Bronchial epithelial cell (primary cell): Measurements from ENCODE around the gene KAT6B. TPM values are rescaled to one million over a fixed set of nuclear protein-coding genes. Genes with fewer than 3 reads are reported as not detected.
A peak's percentile ranks its signal among the peaks of the same experiment; 100 is the strongest.

Experiments used
- DNase-seq: peaks from one replicate; pipeline ENCODE4 v3.0.0-alpha.2; 2010; ENCODE audit warnings: low read depth
- FAIRE-seq: peaks from 2 replicates; lab custom pipeline; 2011; peaks lifted over from hg19 to GRCh38; lab: Jason Lieb, UNC
- H3K27me3 ChIP-seq: 2 replicates; pipeline ENCODE4 v1.5.1; 2011; ENCODE audit warnings: low read length; ENCODE audit not compliant: control insufficient read depth, insufficient read depth
- H3K36me3 ChIP-seq: 2 replicates; pipeline ENCODE4 v1.5.1; 2011; ENCODE audit warnings: low read length; ENCODE audit not compliant: control insufficient read depth, insufficient read depth
- H3K4me3 ChIP-seq: 2 replicates; pipeline ENCODE4 v1.5.1; 2011; ENCODE audit warnings: mild to moderate bottlenecking, low read depth, low read length, control low read depth
- CTCF ChIP-seq: IDR thresholded peaks from 2 replicates; pipeline ENCODE4 v1.5.1; 2011; ENCODE audit warnings: mild to moderate bottlenecking, moderate library complexity, low read length, control low read depth, inconsistent platforms; ENCODE audit not compliant: insufficient read depth, severe bottlenecking
- total RNA-seq: library from RNA; depleted of rRNA; stranded (reverse); fragments of >200 nt; gene quantifications from 2 replicates; pipeline ENCODE4 v1.2.1, GENCODE V29; 2014

Gene KAT6B
- total RNA-seq, 1 donor from 2014 or later = 8.7 TPM

DNA sequence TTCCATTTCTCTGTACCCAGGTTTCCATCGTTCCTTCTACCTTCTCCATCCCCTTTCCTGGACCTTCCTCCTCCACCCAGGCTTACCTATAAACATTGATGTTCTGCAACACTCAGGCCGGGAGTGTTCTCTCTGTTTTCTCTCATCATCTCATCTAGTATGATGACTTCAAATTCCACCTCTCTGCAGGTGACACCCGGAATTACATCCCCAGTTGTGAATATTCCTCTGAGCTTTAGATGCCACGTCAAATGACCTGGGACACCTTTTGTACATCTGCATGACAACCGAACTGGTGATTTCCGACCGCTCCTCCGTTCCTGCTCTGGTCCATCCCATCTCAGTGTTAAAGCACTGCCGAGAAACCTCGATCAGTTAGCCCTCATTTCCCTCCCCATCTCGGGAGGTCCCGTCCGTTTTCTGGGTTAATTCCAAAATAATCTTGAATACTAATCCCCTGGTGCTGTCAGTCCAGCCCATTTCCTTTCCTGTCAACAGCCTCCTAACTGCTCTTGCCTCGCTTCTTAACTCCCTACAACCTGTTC lies 208.4 kb downstream of the KAT6B start:
- Histone ChIP-seq H3K4me3 (no peak overlapping the region), H3K27me3 (no peaks in the 10 kb centered on the region), H3K36me3 (peaks cover 3% of the 10 kb centered on the region)
- DNase-seq (no peak), FAIRE-seq (no peak)
- TF ChIP-seq CTCF = no peak

DNA sequence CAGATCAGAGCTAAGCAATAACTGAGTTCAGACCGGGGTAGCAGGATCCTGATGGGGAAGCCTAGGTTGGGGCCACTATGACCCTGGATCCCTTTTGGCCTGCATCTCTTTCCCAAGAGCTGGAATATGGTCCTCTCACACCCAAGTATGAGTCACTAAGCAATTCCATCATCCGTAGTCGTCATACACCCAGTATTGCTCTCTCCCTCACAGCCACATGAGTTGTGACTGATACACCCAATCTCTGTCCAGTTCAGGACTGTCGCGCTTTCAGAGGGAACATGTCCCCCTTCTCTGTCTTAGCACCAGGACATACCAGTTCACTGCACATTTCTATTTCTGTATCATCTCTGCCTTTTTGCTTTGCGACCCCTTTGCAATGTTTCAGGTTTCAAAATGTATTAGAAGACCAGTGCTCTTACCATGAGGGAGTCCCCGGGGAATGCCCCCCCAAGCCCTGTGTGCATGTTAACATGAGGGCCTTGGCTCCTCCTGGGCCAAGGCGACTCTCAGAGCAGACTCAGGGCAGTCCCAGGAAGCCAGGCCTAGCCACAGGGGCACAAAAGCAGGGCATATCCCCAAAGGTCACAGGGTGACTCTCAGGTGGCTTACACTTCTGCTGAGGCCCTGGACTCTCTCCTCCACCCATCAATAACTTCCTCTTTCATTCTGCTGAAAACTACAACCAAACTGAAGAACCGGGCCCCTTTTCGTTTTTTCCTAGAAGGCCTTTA lies 209.7 kb downstream of the KAT6B start:
- H3K36me3 ChIP-seq = no peaks in the 10 kb centered on the region
- H3K4me3 ChIP-seq = no peak overlapping the region
- DNase-seq (peak; percentile 66), FAIRE-seq (no peak)
- no peak for TF ChIP-seq CTCF
- no peaks in the 10 kb centered on the region for H3K27me3 ChIP-seq

DNA sequence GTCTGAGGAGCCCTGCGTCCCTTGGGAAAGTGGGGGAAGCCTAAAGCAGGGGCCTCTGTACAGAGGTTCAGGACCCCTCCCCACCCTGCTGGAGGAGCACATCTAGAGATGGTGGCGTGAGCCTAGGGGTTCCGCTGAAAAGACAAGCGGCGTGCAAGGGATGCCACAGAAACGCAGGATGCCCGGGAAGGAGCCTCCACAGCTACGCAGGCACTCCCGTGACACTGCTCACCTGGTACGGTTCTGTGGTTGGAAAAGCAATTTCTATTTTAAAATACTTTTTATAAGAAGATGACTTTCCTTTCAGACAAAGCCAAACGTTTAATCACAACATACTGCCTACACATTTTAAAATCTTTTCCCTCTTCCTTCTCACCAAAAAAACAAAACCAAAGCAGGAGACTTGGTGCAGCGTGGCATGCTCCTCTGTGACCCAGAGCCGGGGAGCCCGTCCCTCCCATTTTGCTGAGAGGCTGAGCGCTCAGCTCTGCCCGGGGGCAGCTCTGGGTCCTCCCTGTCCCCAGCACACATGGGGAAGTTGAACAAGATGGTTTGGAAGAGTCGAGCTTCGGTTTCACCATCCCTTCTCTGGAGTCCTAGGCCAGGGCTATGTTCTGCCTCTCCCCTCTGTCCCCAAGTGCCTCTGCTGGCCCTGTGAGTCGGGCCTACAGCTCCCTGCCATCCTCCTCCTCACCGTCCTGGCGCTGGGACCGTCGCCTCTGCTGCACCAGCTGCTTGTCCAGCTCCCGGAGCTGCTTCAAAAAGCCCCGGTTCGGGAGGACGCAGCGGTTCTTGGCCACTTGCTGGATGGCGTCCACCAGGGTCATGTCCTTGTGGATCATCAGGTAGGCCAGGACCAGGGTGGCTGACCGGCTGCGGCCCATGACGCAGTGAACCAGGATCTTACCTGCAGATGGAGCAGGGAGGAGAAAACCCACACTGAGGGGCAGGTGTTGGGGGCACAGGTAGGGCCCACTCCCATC lies 211.1 kb downstream of the KAT6B start:
- Histone ChIP-seq H3K27me3 (no peaks in the 10 kb centered on the region), H3K4me3 (no peak overlapping the region), H3K36me3 (no peaks in the 10 kb centered on the region)
- TF ChIP-seq CTCF = no peak
- DNase-seq = no peak
- no peak for FAIRE-seq

GRCh38 chr10:75038335-75038734 lies 211.9 kb downstream of the KAT6B start:
- DNase-seq (no peak), FAIRE-seq (no peak)
- Histone ChIP-seq H3K4me3 (no peak overlapping the region), H3K27me3 (no peaks in the 10 kb centered on the region), H3K36me3 (no peaks in the 10 kb centered on the region)
- no peak for TF ChIP-seq CTCF

DNA sequence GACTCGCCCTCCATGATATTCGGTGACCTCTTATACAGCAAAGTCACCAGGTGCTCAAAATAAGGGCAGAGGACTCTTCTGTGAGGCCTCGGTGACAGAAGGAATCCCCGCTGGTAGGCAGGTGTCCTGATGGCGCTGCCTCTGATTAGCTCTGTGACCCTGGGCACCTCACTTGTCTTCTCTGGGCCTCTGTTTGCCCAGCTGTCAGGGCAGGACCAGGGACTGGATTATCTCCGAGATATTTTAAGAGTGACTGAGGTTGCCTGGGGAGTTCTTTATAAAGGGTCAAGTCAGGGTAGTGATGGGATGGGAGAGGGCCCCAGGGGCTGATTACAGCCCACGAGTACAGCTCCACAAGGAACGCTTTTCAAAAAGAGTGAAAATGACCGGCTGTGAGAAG lies 214.2 kb downstream of the KAT6B start:
- H3K36me3 ChIP-seq = no peaks in the 10 kb centered on the region
- no peak for TF ChIP-seq CTCF
- no peak overlapping the region for H3K4me3 ChIP-seq
- H3K27me3 ChIP-seq = no peaks in the 10 kb centered on the region
- FAIRE-seq (no peak), DNase-seq (no peak)
